NCI-H510A (cell line): ENCODE measurements around the gene TESK1.
"Not testable (repeated sequence)": the region's sequence is repeated elsewhere in the genome, so short reads cannot be mapped to it uniquely, and the experiment has no call there.

ENCODE experiments used
- DNase-seq: peaks from one replicate; lab custom pipeline; 2025; lab: John Stamatoyannopoulos, UW

The TESK1 gene

GRCh38 chr9:35615981-35616680, 11.1 kb downstream of the TESK1 start:
- no peak for DNase-seq

GRCh38 chr9:35616681-35617459, 11.8 kb downstream of the TESK1 start:
- no peak for DNase-seq

GRCh38 chr9:35617548-35617947, 12.5 kb downstream of the TESK1 start:
- DNase-seq, result no peak

- no peak for DNase-seq
Measured at GRCh38 chr9:35618325-35618727, 13.3 kb downstream of the TESK1 start, which contains the start of gene CD72. Gene CD72 (minus strand): TSS chr9:35618413. CDS start chr9:35618303, 110 bp downstream.

- no peak for DNase-seq
Measured at GRCh38 chr9:35618854-35619799, 14.1 kb downstream of the TESK1 start.

GRCh38 chr9:35619800-35620158, 14.7 kb downstream of the TESK1 start:
- DNase-seq, result no peak

GRCh38 chr9:35627575-35627974, 22.5 kb downstream of the TESK1 start:
- DNase-seq, result no peak

GRCh38 chr9:35628389-35628991, 23.4 kb downstream of the TESK1 start:
- DNase-seq, result no peak

GRCh38 chr9:35629597-35629996, 24.5 kb downstream of the TESK1 start:
- no peak for DNase-seq

- no peak for DNase-seq
Measured at GRCh38 chr9:35635730-35636129, 30.7 kb downstream of the TESK1 start.

GRCh38 chr9:35636135-35636876, 31.2 kb downstream of the TESK1 start:
- DNase-seq, result no peak

GRCh38 chr9:35636877-35637246, 31.8 kb downstream of the TESK1 start:
- DNase-seq, result not testable (repeated sequence)

GRCh38 chr9:35637427-35637955, 32.4 kb downstream of the TESK1 start:
- DNase-seq, result not testable (repeated sequence)

GRCh38 chr9:35638751-35639150, 33.7 kb downstream of the TESK1 start:
- not testable (repeated sequence) for DNase-seq

GRCh38 chr9:35639225-35639624, 34.2 kb downstream of the TESK1 start:
- DNase-seq, result not testable (repeated sequence)

GRCh38 chr9:35639631-35640030, 34.6 kb downstream of the TESK1 start:
- no peak for DNase-seq

GRCh38 chr9:35640431-35640830, 35.4 kb downstream of the TESK1 start:
- not testable (repeated sequence) for DNase-seq

GRCh38 chr9:35641478-35641877, 36.4 kb downstream of the TESK1 start:
- not testable (repeated sequence) for DNase-seq

- DNase-seq, result no peak
Measured at GRCh38 chr9:35643046-35643445, 38.0 kb downstream of the TESK1 start.

GRCh38 chr9:35645736-35646135, 40.7 kb downstream of the TESK1 start:
- not testable (repeated sequence) for DNase-seq

- no peak for DNase-seq
Measured at GRCh38 chr9:35646153-35646532, 41.1 kb downstream of the TESK1 start.
